ENCODE measurements around the gene NPPA. TPM values are rescaled to one million over a fixed set of nuclear protein-coding genes. Genes with fewer than 3 reads are reported as not detected.

NPPA gene
- total and polyA plus RNA-seq, 9 of the 15 experiments (the other 6 are each of a cell fraction or from before 2014, with no cell fraction given): not detected

- TF ChIP-seq TSHZ1 (CRISPR knock-in tag; IDR thresholded peaks at IDR 0.05) (no peak), ZBTB7A (IDR thresholded peaks at IDR 0.05; ENCODE audit: borderline replicate concordance, control insufficient read depth, low read depth, low read length) (peak; percentile 96), NONO (IDR thresholded peaks at IDR 0.05; ENCODE audit: low read depth in 2 of 2, low read length in 1 of 2) (peak in 1 of 2 experiments; percentile 51; a peak in 1 of 4 replicates), PBX2 (CRISPR knock-in tag; IDR thresholded peaks at IDR 0.05; ENCODE audit: low read depth) (peak; percentile 62), PBX2 (tag; conservative IDR thresholded peaks at IDR 0.05; ENCODE audit: low read depth) (peak; percentile 79; the same call in 1 of the 2 replicates)
Measured at GRCh38 chr1:11805422-11806306, 41.9 kb downstream of the NPPA start, which contains the start of the genes CLCN6 and MTHFR (continued).

Measured in K562 (cell line).